Lower leg skin (tissue), 3 donors: ENCODE measurements around the gene SMIM29.

Source experiments
- CTCF ChIP-seq, 3 donors: fragments of 450-650 bp; IDR thresholded peaks; one replicate each; pipeline ENCODE4 v1.5.1; 2016; ENCODE audit warnings: antibody characterized with exemption in 3 of 3, mild to moderate bottlenecking in 3 of 3, moderate library complexity in 2 of 3
- POLR2A ChIP-seq, 2 donors: fragments of 450-650 bp; IDR thresholded peaks; one replicate each; pipeline ENCODE4 v1.6.1; 2016 to 2017; ENCODE audit warnings: antibody characterized with exemption in 2 of 2, mild to moderate bottlenecking in 1 of 2, moderate library complexity in 1 of 2

- TF ChIP-seq CTCF (IDR thresholded peaks at IDR 0.05), result no peak
- TF ChIP-seq POLR2A (IDR thresholded peaks at IDR 0.05), result no peak
These were observed 25.3 kb downstream of the SMIM29 start for GRCh38 chr6:34223381-34223955.
